Vagina (tissue), 2 donors: ENCODE measurements around the gene MFAP3. TPM values are rescaled to one million over a fixed set of nuclear protein-coding genes. Genes with fewer than 3 reads are reported as not detected.

Source experiments
- DNase-seq, 2 donors: peaks; one replicate each; pipeline ENCODE4 v3.0.0-alpha.2; 2017; ENCODE audit errors: extremely low spot score in 2 of 2
- H3K27ac ChIP-seq: fragments of 200-600 bp; sonication (generic); one replicate; pipeline ENCODE4 v1.5.1; 2019
- H3K27me3 ChIP-seq: fragments of 200-600 bp; sonication (generic); one replicate; pipeline ENCODE4 v1.5.1; 2019
- H3K36me3 ChIP-seq, 2 donors: fragments of 200-600 bp; sonication (generic); one replicate each; pipeline ENCODE4 v1.5.1; 2017 to 2019
- H3K4me1 ChIP-seq: fragments of 200-600 bp; sonication (generic); one replicate; pipeline ENCODE4 v1.5.1; 2019
- H3K4me3 ChIP-seq, 2 donors: fragments of 200-600 bp; sonication (generic); 1 replicate in 1 of 2; 2 replicates in 1 of 2; pipeline ENCODE4 v1.5.1; 2016 to 2019
- H3K9me3 ChIP-seq: fragments of 200-600 bp; sonication (generic); one replicate; pipeline ENCODE4 v1.5.1; 2019
- POLR2A ChIP-seq, 2 donors: fragments of 450-650 bp; IDR thresholded peaks; one replicate each; pipeline ENCODE4 v1.6.1; 2017; ENCODE audit warnings: antibody characterized with exemption in 2 of 2, mild to moderate bottlenecking in 2 of 2, moderate library complexity in 2 of 2
- POLR2AphosphoS5 ChIP-seq, 2 donors: sonication (generic); formaldehyde crosslinking; IDR thresholded peaks; one replicate each; pipeline ENCODE4 v1.9.0; 2017; ENCODE audit warnings: antibody characterized with exemption in 2 of 2, mild to moderate bottlenecking in 2 of 2, low read depth in 1 of 2; ENCODE audit not compliant: insufficient read depth in 1 of 2
- intact Hi-C: fragments of 100-400 bp; cut with DNase I; formaldehyde crosslinking; loops from one replicate; pipeline ENCODE4 v1.15.1; 2023
- total RNA-seq: library from RNA; depleted of rRNA; stranded (reverse); fragments of >200 nt; gene quantifications from one replicate; pipeline ENCODE4 v1.2.3, GENCODE V29; 2016
- TF ChIP-seq, protein P1 (sequence below), 3 experiments: fragments of 450-650 bp in 2 of 3; fragments of 200-600 bp in 1 of 3; sonication (generic) in 1 of 3; IDR thresholded peaks; one replicate each; pipeline ENCODE4 v1.5.1; 2017 to 2019; ENCODE audit warnings: antibody characterized with exemption in 3 of 3, mild to moderate bottlenecking in 2 of 3, moderate library complexity in 2 of 3

Gene MFAP3
- total RNA-seq, 1 donor from 2014 or later, result 38.5 TPM

GRCh38 chr5:154103233-154103632 is 64.5 kb downstream of the MFAP3 start:
- no peaks in the 10 kb centered on the region for H3K9me3 ChIP-seq
- DNase-seq, result no peak
- H3K27ac ChIP-seq, result no peak overlapping the region
- no peaks in the 10 kb centered on the region for H3K36me3 ChIP-seq
- intact Hi-C loops, result no loop called here
- H3K27me3 ChIP-seq, result no peaks in the 10 kb centered on the region
- no peak for TF ChIP-seq POLR2A (IDR thresholded peaks at IDR 0.05)
- no peak for TF ChIP-seq POLR2AphosphoS5 (IDR thresholded peaks at IDR 0.05; ENCODE audit: insufficient read depth in 1 of 2, low read depth in 1 of 2)
- TF ChIP-seq, protein P1, sequence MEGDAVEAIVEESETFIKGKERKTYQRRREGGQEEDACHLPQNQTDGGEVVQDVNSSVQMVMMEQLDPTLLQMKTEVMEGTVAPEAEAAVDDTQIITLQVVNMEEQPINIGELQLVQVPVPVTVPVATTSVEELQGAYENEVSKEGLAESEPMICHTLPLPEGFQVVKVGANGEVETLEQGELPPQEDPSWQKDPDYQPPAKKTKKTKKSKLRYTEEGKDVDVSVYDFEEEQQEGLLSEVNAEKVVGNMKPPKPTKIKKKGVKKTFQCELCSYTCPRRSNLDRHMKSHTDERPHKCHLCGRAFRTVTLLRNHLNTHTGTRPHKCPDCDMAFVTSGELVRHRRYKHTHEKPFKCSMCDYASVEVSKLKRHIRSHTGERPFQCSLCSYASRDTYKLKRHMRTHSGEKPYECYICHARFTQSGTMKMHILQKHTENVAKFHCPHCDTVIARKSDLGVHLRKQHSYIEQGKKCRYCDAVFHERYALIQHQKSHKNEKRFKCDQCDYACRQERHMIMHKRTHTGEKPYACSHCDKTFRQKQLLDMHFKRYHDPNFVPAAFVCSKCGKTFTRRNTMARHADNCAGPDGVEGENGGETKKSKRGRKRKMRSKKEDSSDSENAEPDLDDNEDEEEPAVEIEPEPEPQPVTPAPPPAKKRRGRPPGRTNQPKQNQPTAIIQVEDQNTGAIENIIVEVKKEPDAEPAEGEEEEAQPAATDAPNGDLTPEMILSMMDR (IDR thresholded peaks at IDR 0.05), result no peak
- no peak overlapping the region for H3K4me3 ChIP-seq
- no peaks in the 10 kb centered on the region for H3K4me1 ChIP-seq

Other genes with a start within 250 kb of the MFAP3 start
- gene FAM114A2, start 57 bp upstream of the MFAP3 start, total RNA-seq, result 20.4 TPM
- 11.5 TPM for gene GALNT10, start 151.8 kb downstream of the MFAP3 start, total RNA-seq